Fibroblast of skin of abdomen (primary cell): ENCODE results near the gene OTOGL.
A peak's percentile ranks its signal among the peaks of the same experiment; 100 is the strongest.
"Not testable (repeated sequence)": the region's sequence is repeated elsewhere in the genome, so short reads cannot be mapped to it uniquely, and the experiment has no call there.

ENCODE experiments used
- DNase-seq: peaks from one replicate; pipeline ENCODE4 v3.0.0-alpha.2; 2013

OTOGL gene

GRCh38 chr12:80135624-80136023, 36.3 kb downstream of the OTOGL start:
- no peak for DNase-seq

- no peak for DNase-seq
These were observed 40.7 kb downstream of the OTOGL start for GRCh38 chr12:80140005-80140404.

- no peak for DNase-seq
These were observed 43.3 kb downstream of the OTOGL start for GRCh38 chr12:80142640-80143039.

- DNase-seq = no peak
These were observed 44.2 kb downstream of the OTOGL start for GRCh38 chr12:80143537-80143936.

GRCh38 chr12:80149547-80150313, 50.4 kb downstream of the OTOGL start:
- DNase-seq = not testable (repeated sequence)

- DNase-seq = no peak
These were observed 51.8 kb downstream of the OTOGL start for GRCh38 chr12:80151131-80151530.

- DNase-seq = peak; percentile 52
These were observed 54.9 kb downstream of the OTOGL start for GRCh38 chr12:80154261-80154660.

- DNase-seq = no peak
These were observed 57.0 kb downstream of the OTOGL start for GRCh38 chr12:80156306-80156705.

- peak; percentile 42 for DNase-seq
These were observed 58.3 kb downstream of the OTOGL start for GRCh38 chr12:80157645-80158044.

- peak; percentile 39 for DNase-seq
These were observed 62.3 kb downstream of the OTOGL start for GRCh38 chr12:80161612-80162011.

GRCh38 chr12:80162177-80162576, 62.8 kb downstream of the OTOGL start:
- no peak for DNase-seq

GRCh38 chr12:80165746-80166145, 66.4 kb downstream of the OTOGL start:
- DNase-seq = no peak

- no peak for DNase-seq
These were observed 67.4 kb downstream of the OTOGL start for GRCh38 chr12:80166751-80167150.

GRCh38 chr12:80168936-80169335, 69.6 kb downstream of the OTOGL start:
- no peak for DNase-seq

- no peak for DNase-seq
These were observed 71.6 kb downstream of the OTOGL start for GRCh38 chr12:80170915-80171314.

- DNase-seq = no peak
These were observed 73.9 kb downstream of the OTOGL start for GRCh38 chr12:80173083-80173864.

GRCh38 chr12:80175307-80175930, 76.1 kb downstream of the OTOGL start:
- DNase-seq = no peak

GRCh38 chr12:80176706-80177105, 77.4 kb downstream of the OTOGL start:
- DNase-seq = no peak

GRCh38 chr12:80178846-80179245, 79.5 kb downstream of the OTOGL start:
- no peak for DNase-seq

- peak; percentile 59 for DNase-seq
These were observed 84.6 kb downstream of the OTOGL start for GRCh38 chr12:80183939-80184338.

GRCh38 chr12:80184926-80185325, 85.6 kb downstream of the OTOGL start:
- no peak for DNase-seq

- peak; percentile 94 for DNase-seq
These were observed 87.4 kb downstream of the OTOGL start for GRCh38 chr12:80186727-80187217.

- DNase-seq = peak; percentile 59
These were observed 88.3 kb downstream of the OTOGL start for GRCh38 chr12:80187660-80188090.
